Heart right ventricle (tissue), 16 donors: ENCODE data around the gene SUSD4. TPM values are rescaled to one million over a fixed set of nuclear protein-coding genes. Genes with fewer than 3 reads are reported as not detected.

Experiments used
- ATAC-seq, 8 donors: fragments of 200-7000 bp; cut with Tn5 transposase; one replicate each; pipeline ENCODE4 v1.9.1; 2020; ENCODE audit warnings: mild to moderate bottlenecking in 8 of 8, moderate library complexity in 8 of 8, moderate number of reproducible peaks in 1 of 8
- DNase-seq, 2 donors: peaks; one replicate each; pipeline ENCODE4 v3.0.0-alpha.2; 2020
- H3K27ac ChIP-seq, 10 donors: fragments of 200-600 bp; sonication (generic) in 2 of 10; one replicate each; pipeline versions ENCODE4 v1.5.0 to v1.8.0; 2020 to 2022; ENCODE audit warnings: mild to moderate bottlenecking in 3 of 10
- H3K27me3 ChIP-seq, 7 donors: fragments of 200-600 bp; one replicate each; pipeline ENCODE4 v1.8.0; 2021 to 2022; ENCODE audit warnings: mild to moderate bottlenecking in 2 of 7
- H3K36me3 ChIP-seq, 9 donors: fragments of 200-600 bp; sonication (generic) in 1 of 9; one replicate each; pipeline versions ENCODE4 v1.5.0 to v1.8.0; 2020 to 2022; ENCODE audit warnings: mild to moderate bottlenecking in 2 of 9
- H3K4me1 ChIP-seq, 9 donors: fragments of 200-600 bp; sonication (generic) in 1 of 9; one replicate each; pipeline versions ENCODE4 v1.5.0 to v1.8.0; 2020 to 2022; ENCODE audit warnings: mild to moderate bottlenecking in 4 of 9
- H3K4me3 ChIP-seq, 10 donors: fragments of 200-600 bp; sonication (generic) in 2 of 10; one replicate each; pipeline versions ENCODE4 v1.5.0 to v1.8.0; 2020 to 2022; ENCODE audit warnings: mild to moderate bottlenecking in 7 of 10, moderate library complexity in 2 of 10
- H3K9me3 ChIP-seq, 11 donors: fragments of 200-600 bp in 10 of 11; sonication (generic) in 2 of 11; one replicate each; pipeline versions ENCODE4 v1.5.0 to v1.8.0; 2013 to 2022; ENCODE audit warnings: mild to moderate bottlenecking in 2 of 11, control low read depth in 1 of 11, moderate library complexity in 1 of 11
- WGBS, 2 donors: extraction: QIAGEN DNeasy Blood & Tissue Kit; methylation state at CpG; one replicate each; pipeline ENCODE4 v1.1.7; 2013; ENCODE audit warnings: inconsistent platforms in 1 of 2; 5-methylcytosine and 5-hydroxymethylcytosine counted together
- intact Hi-C, 10 donors: fragments of 100-400 bp; cut with DNase I; formaldehyde crosslinking; loops; one replicate each; pipeline versions ENCODE4 v1.11.1 to v1.14.2; 2022
- polyA plus RNA-seq, 2 donors: library from polyadenylated mRNA; stranded (reverse); fragments of 200-250 nt; gene quantifications; one replicate each; pipeline ENCODE4 v1.2.3, GENCODE V29; 2013
- total RNA-seq, 10 donors: library from RNA; stranded (reverse); fragmentation: NEBNext Ultra II Directional in 3 of 10; extraction: Animal tissue kit (Norgen Biotek cat#: 25700) in 3 of 10; gene quantifications; one replicate each; pipeline versions ENCODE4 v1.2.1 to v1.2.4, GENCODE V29; 2021 to 2023
- TF ChIP-seq, protein P1 (sequence below), 9 donors: fragments of 200-600 bp; sonication (generic) in 2 of 9; IDR thresholded peaks; one replicate each; pipeline versions ENCODE4 v1.5.0 to v1.8.0; 2021 to 2022; ENCODE audit warnings: antibody characterized with exemption in 9 of 9, mild to moderate bottlenecking in 5 of 9, moderate library complexity in 1 of 9
- donor health status: Arrhythmogenic right ventricular cardiomyopathy.
- donor health status: ischemic (EF 13 %, LVEDD 7.1; RV severe dilation, severe dysfunction).
- donor health status: healthy with polysubstance abuse.
- donor health status: DM: no; HTN: yes; CAD: no.
- donor health status: DM: no; HTN: no; CAD: no.
- donor health status: ischemic (EF 25% LVEDD 6.9; RV normal size, moderate dysfunction).
- donor health status: ischemic (EF 25% LVEDD 5.7; RV mildly dilated, moderate dysfunction).
- donor health status: healthy.
- donor health status: DM: yes; HTN: yes; CAD: no.
- donor health status: Ischemic cardiomyopathy.
- donor health status: ischemic (EF 35%, LVEDD 5.7; RV mildly dilated, moderate dysfunction).
- donor health status: nonischemic (EF 11% LVEDD 7.7; RV severe dilation, severe dysfunction).
- donor health status: DM: yes; HTN: yes; CAD: no.
- donor health status: PGD.
- donor health status: ischemic (EF 29% LVEDD 5.4; RV normal size, mild dysfunction).
- donor health status: nonischemic (EF 23%, LVEDD 6.1; RV moderate dilation, normal function).

The SUSD4 gene
- total and polyA plus RNA-seq, 12 donors, result 0.99 to 36.5 (median 6.2) TPM

- Histone ChIP-seq H3K36me3 (no peaks in the 10 kb centered on the region), H3K9me3 (no peaks in the 10 kb centered on the region), H3K27ac (no peak overlapping the region), H3K4me3 (no peak overlapping the region), H3K27me3 (peaks cover 0 to 25% (median 16%) of the 10 kb centered on the region in 7 donors), H3K4me1 (peaks cover 0 to 27% (median 4%) of the 10 kb centered on the region in 9 donors)
- 94 to 97% methylated on average over 3 of the region's 3 CpGs for WGBS, 2 donors
- TF ChIP-seq, protein P1, sequence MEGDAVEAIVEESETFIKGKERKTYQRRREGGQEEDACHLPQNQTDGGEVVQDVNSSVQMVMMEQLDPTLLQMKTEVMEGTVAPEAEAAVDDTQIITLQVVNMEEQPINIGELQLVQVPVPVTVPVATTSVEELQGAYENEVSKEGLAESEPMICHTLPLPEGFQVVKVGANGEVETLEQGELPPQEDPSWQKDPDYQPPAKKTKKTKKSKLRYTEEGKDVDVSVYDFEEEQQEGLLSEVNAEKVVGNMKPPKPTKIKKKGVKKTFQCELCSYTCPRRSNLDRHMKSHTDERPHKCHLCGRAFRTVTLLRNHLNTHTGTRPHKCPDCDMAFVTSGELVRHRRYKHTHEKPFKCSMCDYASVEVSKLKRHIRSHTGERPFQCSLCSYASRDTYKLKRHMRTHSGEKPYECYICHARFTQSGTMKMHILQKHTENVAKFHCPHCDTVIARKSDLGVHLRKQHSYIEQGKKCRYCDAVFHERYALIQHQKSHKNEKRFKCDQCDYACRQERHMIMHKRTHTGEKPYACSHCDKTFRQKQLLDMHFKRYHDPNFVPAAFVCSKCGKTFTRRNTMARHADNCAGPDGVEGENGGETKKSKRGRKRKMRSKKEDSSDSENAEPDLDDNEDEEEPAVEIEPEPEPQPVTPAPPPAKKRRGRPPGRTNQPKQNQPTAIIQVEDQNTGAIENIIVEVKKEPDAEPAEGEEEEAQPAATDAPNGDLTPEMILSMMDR (IDR thresholded peaks at IDR 0.05), result no peak
- DNase-seq, result no peak
- intact Hi-C loops, result loop anchor here in 3 of 10 donors (10.0 kb wide), 3 partner anchors 76 to 214 kb away; partner anchors contain the start of gene TLR5 (in 1 of the 3)
- no peak for ATAC-seq
These were observed 14.7 kb downstream of the SUSD4 start for GRCh38 chr1:223349241-223349640.

DNA sequence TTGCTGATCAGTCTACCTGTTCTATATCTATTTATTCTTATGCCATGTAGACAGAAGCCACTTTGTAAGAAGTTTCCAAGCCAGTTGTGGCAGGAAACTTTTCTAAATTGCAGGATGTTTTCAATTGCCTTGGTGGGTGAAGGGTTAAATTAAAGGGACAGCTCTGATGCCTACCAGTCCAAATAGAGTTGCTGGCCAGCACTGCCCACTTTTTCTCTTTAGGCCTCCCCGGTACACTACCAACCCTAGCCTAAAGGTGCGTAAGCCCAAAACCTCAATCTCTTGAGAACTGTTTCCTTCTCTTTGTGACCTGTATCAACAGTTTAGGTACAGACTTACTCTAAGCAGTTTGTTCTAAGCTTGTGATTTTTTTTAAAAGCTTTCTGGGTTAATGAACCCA lies 15.5 kb downstream of the SUSD4 start:
- DNase-seq, result no peak
- H3K9me3 ChIP-seq, result no peaks in the 10 kb centered on the region
- 59 to 79% methylated on average over 2 of the region's 2 CpGs for WGBS, 2 donors
- no peak overlapping the region for H3K4me3 ChIP-seq
- intact Hi-C loops, result loop anchor here in 3 of 10 donors (10.0 kb wide), 3 partner anchors 76 to 214 kb away; partner anchors contain the start of gene TLR5 (in 1 of the 3)
- H3K27ac ChIP-seq, result no peak overlapping the region
- peaks cover 0 to 19% (median 13%) of the 10 kb centered on the region in 7 donors for H3K27me3 ChIP-seq
- H3K4me1 ChIP-seq, result peaks cover 0 to 35% (median 12%) of the 10 kb centered on the region in 9 donors
- H3K36me3 ChIP-seq, result no peaks in the 10 kb centered on the region
- TF ChIP-seq, protein P1 (IDR thresholded peaks at IDR 0.05), result no peak
- no peak for ATAC-seq

GRCh38 chr1:223347583-223347982 lies 16.4 kb downstream of the SUSD4 start:
- Histone ChIP-seq H3K4me1 (peaks cover 0 to 43% (median 14%) of the 10 kb centered on the region in 9 donors), H3K4me3 (no peak overlapping the region), H3K27me3 (peaks cover 0 to 12% (median 5%) of the 10 kb centered on the region in 7 donors), H3K36me3 (no peaks in the 10 kb centered on the region), H3K9me3 (no peaks in the 10 kb centered on the region), H3K27ac (no peak overlapping the region)
- intact Hi-C loops, result loop anchor here in 3 of 10 donors (10.0 kb wide), 3 partner anchors 77 to 213 kb away; partner anchors contain the start of gene TLR5 (in 1 of the 3)
- 94 to 96% methylated on average over 4 of the region's 4 CpGs for WGBS, 2 donors
- ATAC-seq, result no peak
- TF ChIP-seq, protein P1 (IDR thresholded peaks at IDR 0.05), result no peak
- no peak for DNase-seq

DNA sequence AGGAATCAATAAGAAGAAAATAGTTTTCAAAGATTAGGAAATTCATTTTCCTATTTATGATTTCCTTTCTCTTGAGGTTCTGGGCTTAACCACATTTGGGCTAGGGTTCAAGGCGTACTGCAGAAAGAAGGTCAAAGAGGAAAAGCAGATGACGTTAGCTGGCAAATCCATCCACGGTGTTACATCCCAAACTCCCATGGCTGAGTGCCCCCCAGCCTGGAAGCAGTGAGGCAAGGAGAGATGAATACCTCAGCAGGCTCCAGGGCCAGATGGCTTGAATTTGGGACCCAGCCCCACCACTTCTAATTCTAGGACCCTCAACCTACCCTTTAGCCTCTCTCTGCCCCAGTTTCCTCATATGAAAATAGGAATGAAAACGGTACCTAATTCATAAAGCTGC lies 17.7 kb downstream of the SUSD4 start:
- H3K27ac ChIP-seq, result no peak overlapping the region
- no peaks in the 10 kb centered on the region for H3K9me3 ChIP-seq
- H3K4me3 ChIP-seq, result no peak overlapping the region
- intact Hi-C loops, result loop anchor here in 3 of 10 donors (10.0 kb wide), 3 partner anchors 78 to 212 kb away; partner anchors contain the start of gene TLR5 (in 1 of the 3)
- 87 to 90% methylated on average over 4 of the region's 4 CpGs for WGBS, 2 donors
- DNase-seq (no peak), ATAC-seq (no peak)
- TF ChIP-seq, protein P1 (IDR thresholded peaks at IDR 0.05), result no peak
- no peaks in the 10 kb centered on the region for H3K27me3 ChIP-seq
- H3K4me1 ChIP-seq, result peaks cover 0 to 55% (median 18%) of the 10 kb centered on the region in 9 donors
- H3K36me3 ChIP-seq, result no peaks in the 10 kb centered on the region
